K562 (cell line): ENCODE measurements around the gene DYNC1H1. TPM values are rescaled to one million over a fixed set of nuclear protein-coding genes. Genes with fewer than 3 reads are reported as not detected.
A peak's percentile ranks its signal among the peaks of the same experiment; 100 is the strongest.

Source experiments
- BCOR ChIP-seq: fragments of 450-650 bp; IDR thresholded peaks from 2 replicates; pipeline ENCODE4 v1.6.1; 2016
- CBX8 ChIP-seq: fragments of 200-600 bp; sonication (generic); IDR thresholded peaks from 2 replicates; pipeline ENCODE4 v1.6.1; 2012; ENCODE audit warnings: borderline replicate concordance, mixed run types, low read depth, mild to moderate bottlenecking, moderate library complexity, mixed read lengths, low read length, control low read depth, inconsistent platforms; ENCODE audit not compliant: poor library complexity, severe bottlenecking; ENCODE audit errors: extremely low read depth
- ELK1 ChIP-seq: sonication (generic); formaldehyde crosslinking; IDR thresholded peaks from 2 replicates; pipeline ENCODE4 v1.8.1; 2022; ENCODE audit warnings: missing genetic modification reagents
- KAT7 ChIP-seq: sonication (generic); formaldehyde crosslinking; IDR thresholded peaks from 2 replicates; pipeline ENCODE4 v1.8.0; 2022; ENCODE audit warnings: missing genetic modification reagents, mild to moderate bottlenecking, borderline replicate concordance
- MAFG ChIP-seq: fragments of 450-650 bp; conservative IDR thresholded peaks from 2 replicates; pipeline ENCODE4 v1.6.1; 2016; ENCODE audit warnings: missing genetic modification characterization, missing compliant biosample characterization
- NFE2 ChIP-seq: IDR thresholded peaks from 2 replicates; pipeline ENCODE4 v1.6.1; 2014; ENCODE audit warnings: antibody characterized with exemption, low read depth
- POLR2G ChIP-seq: fragments of 200-400 bp; formaldehyde crosslinking; IDR thresholded peaks from 2 replicates; pipeline ENCODE4 v1.6.1; 2017; ENCODE audit warnings: low read depth, mild to moderate bottlenecking, antibody characterized with exemption, low read length, moderate library complexity
- PTBP1 ChIP-seq: fragments of 200-400 bp; formaldehyde crosslinking; IDR thresholded peaks from 2 replicates; pipeline ENCODE4 v1.6.1; 2017; ENCODE audit warnings: low read depth, low read length
- RBM34 ChIP-seq: fragments of 200-400 bp; formaldehyde crosslinking; IDR thresholded peaks from 2 replicates; pipeline ENCODE4 v1.6.1; 2018; ENCODE audit warnings: low read length, borderline replicate concordance; ENCODE audit not compliant: insufficient read depth
- SMAD4 ChIP-seq: fragments of 250-450 bp; sonication (Bioruptor Pico); conservative IDR thresholded peaks from 2 replicates; pipeline ENCODE4 v1.8.0; 2021; ENCODE audit warnings: inconsistent platforms, mild to moderate bottlenecking, moderate library complexity
- SNRNP70 ChIP-seq: fragments of 200-400 bp; formaldehyde crosslinking; optimal IDR thresholded peaks from 2 replicates; pipeline ENCODE3; 2017; ENCODE audit warnings: low read depth, low read length
- SRSF1 ChIP-seq: fragments of 200-400 bp; formaldehyde crosslinking; IDR thresholded peaks from 2 replicates; pipeline ENCODE4 v1.6.1; 2017; ENCODE audit warnings: mild to moderate bottlenecking, low read depth, low read length, moderate library complexity
- TCF7L2 ChIP-seq: fragments of 150-350 bp; IDR thresholded peaks from 2 replicates; pipeline ENCODE4 v1.6.1; 2016; ENCODE audit warnings: low read depth, mild to moderate bottlenecking, low read length, moderate library complexity
- TEAD1 ChIP-seq, 2 experiments: fragments of 450-650 bp in 1 of 2; sonication (generic) in 1 of 2; formaldehyde crosslinking; IDR thresholded peaks; 2 replicates each; pipeline versions ENCODE4 v1.4.0 to v1.8.0; 2020 to 2022; ENCODE audit warnings: mild to moderate bottlenecking in 2 of 2, missing genetic modification reagents in 1 of 2
- ZBTB34 ChIP-seq: fragments of 250-450 bp; sonication (Bioruptor Pico); IDR thresholded peaks from 2 replicates; pipeline ENCODE4 v1.8.0; 2021; ENCODE audit warnings: mild to moderate bottlenecking, moderate library complexity
- ZNF217 ChIP-seq: sonication (generic); formaldehyde crosslinking; IDR thresholded peaks from 2 replicates; pipeline ENCODE4 v1.8.0; 2022; ENCODE audit warnings: mild to moderate bottlenecking, missing genetic modification reagents
- ZNF407 ChIP-seq: fragments of 450-650 bp; IDR thresholded peaks from 2 replicates; pipeline ENCODE4 v1.6.1; 2016; ENCODE audit warnings: low read depth
- ZNF444 ChIP-seq: fragments of 250-450 bp; sonication (Bioruptor Pico); IDR thresholded peaks from 2 replicates; pipeline ENCODE4 v1.4.0; 2020; ENCODE audit warnings: mild to moderate bottlenecking, moderate library complexity
- ZNF695 ChIP-seq: fragments of 450-650 bp; formaldehyde crosslinking; IDR thresholded peaks from 2 replicates; pipeline ENCODE4 v1.4.0; 2020; ENCODE audit warnings: mild to moderate bottlenecking, moderate library complexity
- ZSCAN32 ChIP-seq: fragments of 450-650 bp; formaldehyde crosslinking; IDR thresholded peaks from 2 replicates; pipeline ENCODE4 v1.4.0; 2020; ENCODE audit warnings: mild to moderate bottlenecking, moderate library complexity
- polyA plus RNA-seq, 8 experiments: library from polyadenylated mRNA; depleted of rRNA in 4 of 8; stranded (reverse) in 5 of 8; unstranded in 3 of 8; fragments of >200 nt; fragmentation: Nextera tagmentation in 2 of 8; fragmentation: Illumina TruSeq in 1 of 8; extraction: Ambion mirVana in 2 of 8; extraction: Trizol in 1 of 8; gene quantifications; 2 replicates each; pipeline versions ENCODE4 v1.2.1 to v1.2.3, GENCODE V29; 2011 to 2014; ENCODE audit warnings: inconsistent platforms in 1 of 8, missing spikeins in 1 of 8
- total RNA-seq, 7 experiments: library from RNA; depleted of rRNA in 6 of 7; stranded (reverse); fragments of >200 nt in 6 of 7; fragmentation: Illumina TruSeq in 2 of 7; extraction: Trizol in 2 of 7; gene quantifications; 2 replicates each; pipeline versions ENCODE4 v1.2.1 to v1.2.3, GENCODE V29; 2011 to 2021; ENCODE audit warnings: low replicate concordance in 1 of 7

Gene DYNC1H1
- total and polyA plus RNA-seq, 9 of the 15 experiments (the other 6 are each of a cell fraction or from before 2014, with no cell fraction given) = 31.9 to 335 (median 115) TPM

GRCh38 chr14:101962503-101962874 lies 1.9 kb upstream of the DYNC1H1 start (continued):
- no peak for TF ChIP-seq SNRNP70
- TF ChIP-seq MAFG = peak; percentile 59
- no peak for TF ChIP-seq KAT7 (CRISPR knock-in tag)
- TF ChIP-seq ZBTB34 (CRISPR knock-in tag) = no peak
- peak; percentile 90 for TF ChIP-seq NFE2
- TF ChIP-seq ZNF407 = no peak
- TF ChIP-seq SRSF1 = no peak
- TF ChIP-seq TCF7L2 = no peak
- TF ChIP-seq PTBP1 = no peak
- TF ChIP-seq ZNF217 (CRISPR knock-in tag) = no peak
- TF ChIP-seq ZNF444 (CRISPR knock-in tag) = no peak
- TF ChIP-seq CBX8 = no peak
- no peak for TF ChIP-seq BCOR
- TF ChIP-seq RBM34 = no peak
- TF ChIP-seq POLR2G = no peak
- no peak for TF ChIP-seq TEAD1 (CRISPR knock-in tag; IDR thresholded peaks at IDR 0.05)
- TF ChIP-seq ELK1 = no peak
- TF ChIP-seq SMAD4 (CRISPR knock-in tag) = 0 out of 2 replicates have a peak, but pooled peaks have one; percentile 35
- no peak for TF ChIP-seq ZNF695
- no peak for TF ChIP-seq ZSCAN32 (CRISPR knock-in tag)
